SK-N-SH treated with all-trans-retinoic acid at 6 μM for 48 hours (cell line): ENCODE measurements around the gene SFT2D3.

Experiments used
- CREB5 ChIP-seq: fragments of 250-450 bp; sonication (Bioruptor Pico); IDR thresholded peaks from 2 replicates; pipeline ENCODE4 v1.5.1; 2020; ENCODE audit warnings: low read depth, mild to moderate bottlenecking, moderate library complexity
- CSDC2 ChIP-seq: fragments of 250-450 bp; sonication (Bioruptor Pico); IDR thresholded peaks from 2 replicates; pipeline ENCODE4 v1.5.0; 2020; ENCODE audit warnings: mild to moderate bottlenecking, moderate library complexity
- CSRNP3 ChIP-seq: fragments of 250-450 bp; sonication (Bioruptor Pico); IDR thresholded peaks from 2 replicates; pipeline ENCODE4 v1.5.1; 2021; ENCODE audit warnings: mild to moderate bottlenecking, moderate library complexity
- GLIS3 ChIP-seq: fragments of 250-450 bp; sonication (Bioruptor Pico); IDR thresholded peaks from 2 replicates; pipeline ENCODE4 v1.5.0; 2020; ENCODE audit warnings: mild to moderate bottlenecking, moderate library complexity
- PATZ1 ChIP-seq: fragments of 250-450 bp; sonication (Bioruptor Pico); IDR thresholded peaks from 2 replicates; pipeline ENCODE4 v1.8.0; 2020; ENCODE audit warnings: mild to moderate bottlenecking, moderate library complexity, borderline replicate concordance
- TCF4 ChIP-seq: fragments of 250-450 bp; sonication (Bioruptor Pico); IDR thresholded peaks from 2 replicates; pipeline ENCODE4 v1.8.0; 2021; ENCODE audit warnings: mild to moderate bottlenecking, moderate library complexity, borderline replicate concordance
- ZFP3 ChIP-seq: fragments of 250-450 bp; sonication (Bioruptor Pico); IDR thresholded peaks from 2 replicates; pipeline ENCODE4 v1.5.0; 2020; ENCODE audit warnings: mild to moderate bottlenecking, moderate library complexity
- ZFP30 ChIP-seq: fragments of 450-650 bp; formaldehyde crosslinking; IDR thresholded peaks from 2 replicates; pipeline ENCODE4 v1.5.0; 2022; ENCODE audit warnings: mild to moderate bottlenecking, moderate library complexity
- ZNF565 ChIP-seq: fragments of 450-650 bp; formaldehyde crosslinking; conservative IDR thresholded peaks from 2 replicates; pipeline ENCODE4 v1.5.0; 2020; ENCODE audit warnings: low read depth, mild to moderate bottlenecking, moderate library complexity

- TF ChIP-seq ZNF565 (CRISPR knock-in tag) (no peak), PATZ1 (CRISPR knock-in tag) (no peak), CSRNP3 (no peak), GLIS3 (CRISPR knock-in tag) (no peak), TCF4 (CRISPR knock-in tag) (no peak), CREB5 (CRISPR knock-in tag) (no peak), CSDC2 (CRISPR knock-in tag) (no peak), ZFP3 (CRISPR knock-in tag) (no peak), ZFP30 (CRISPR knock-in tag) (no peak)
Measured at GRCh38 chr2:127652786-127653357, 48.4 kb upstream of the SFT2D3 start.
